ENCODE data around the gene PPM1M. TPM values are rescaled to one million over a fixed set of nuclear protein-coding genes. Genes with fewer than 3 reads are reported as not detected.

Gene PPM1M
- total RNA-seq, 1 donor from 2014 or later, result 16.9 TPM

GRCh38 chr3:52242039-52242438 is 3.5 kb upstream of the PPM1M start:
- H3K27ac Mint-ChIP-seq (ENCODE audit: unreplicated experiment), result peak overlapping the region; percentile 12
- peaks cover 63% of the 10 kb centered on the region for H3K4me1 Mint-ChIP-seq (ENCODE audit: unreplicated experiment)
- no peak for TF ChIP-seq CTCF (IDR thresholded peaks at IDR 0.05)
- H3K36me3 Mint-ChIP-seq (ENCODE audit: unreplicated experiment), result peaks cover 2% of the 10 kb centered on the region
- DNase-seq (ENCODE audit: extremely low spot score, unreplicated experiment), result no peak
- no peaks in the 10 kb centered on the region for H3K27me3 Mint-ChIP-seq (ENCODE audit: unreplicated experiment)
- H3K9me3 Mint-ChIP-seq (ENCODE audit: unreplicated experiment), result no peaks in the 10 kb centered on the region
- no peak overlapping the region for H3K4me3 Mint-ChIP-seq (ENCODE audit: unreplicated experiment)

GRCh38 chr3:52243791-52244628 is 1.5 kb upstream of the PPM1M start:
- Mint-ChIP-seq H3K4me3 (ENCODE audit: unreplicated experiment) (peak overlapping the region; percentile 62), H3K9me3 (ENCODE audit: unreplicated experiment) (no peaks in the 10 kb centered on the region), H3K4me1 (ENCODE audit: unreplicated experiment) (peaks cover 53% of the 10 kb centered on the region), H3K27me3 (ENCODE audit: unreplicated experiment) (no peaks in the 10 kb centered on the region), H3K36me3 (ENCODE audit: unreplicated experiment) (peaks cover 2% of the 10 kb centered on the region), H3K27ac (ENCODE audit: unreplicated experiment) (peak overlapping the region; percentile 93)
- DNase-seq (ENCODE audit: extremely low spot score, unreplicated experiment), result no peak
- TF ChIP-seq CTCF (IDR thresholded peaks at IDR 0.05), result no peak

GRCh38 chr3:52246264-52246620 is 683 bp downstream of the PPM1M start:
- H3K27ac Mint-ChIP-seq (ENCODE audit: unreplicated experiment), result peak overlapping the region; percentile 86
- no peak for TF ChIP-seq CTCF (IDR thresholded peaks at IDR 0.05)
- no peaks in the 10 kb centered on the region for H3K9me3 Mint-ChIP-seq (ENCODE audit: unreplicated experiment)
- H3K4me3 Mint-ChIP-seq (ENCODE audit: unreplicated experiment), result peak overlapping the region; percentile 74
- H3K27me3 Mint-ChIP-seq (ENCODE audit: unreplicated experiment), result no peaks in the 10 kb centered on the region
- no peak for DNase-seq (ENCODE audit: extremely low spot score, unreplicated experiment)
- no peaks in the 10 kb centered on the region for H3K36me3 Mint-ChIP-seq (ENCODE audit: unreplicated experiment)
- H3K4me1 Mint-ChIP-seq (ENCODE audit: unreplicated experiment), result peaks cover 35% of the 10 kb centered on the region

GRCh38 chr3:52246728-52247408 is 1.3 kb downstream of the PPM1M start:
- no peaks in the 10 kb centered on the region for H3K9me3 Mint-ChIP-seq (ENCODE audit: unreplicated experiment)
- H3K27me3 Mint-ChIP-seq (ENCODE audit: unreplicated experiment), result no peaks in the 10 kb centered on the region
- peak overlapping the region; percentile 86 for H3K27ac Mint-ChIP-seq (ENCODE audit: unreplicated experiment)
- peaks cover 35% of the 10 kb centered on the region for H3K4me1 Mint-ChIP-seq (ENCODE audit: unreplicated experiment)
- peaks cover 1% of the 10 kb centered on the region for H3K36me3 Mint-ChIP-seq (ENCODE audit: unreplicated experiment)
- DNase-seq (ENCODE audit: extremely low spot score, unreplicated experiment), result no peak
- TF ChIP-seq CTCF (IDR thresholded peaks at IDR 0.05), result no peak
- peak overlapping the region; percentile 74 for H3K4me3 Mint-ChIP-seq (ENCODE audit: unreplicated experiment)
